ENCODE measurements around the gene BCL6.

Gene BCL6

GRCh38 chr3:187728940-187729583, 16.2 kb downstream of the BCL6 start:
- Histone ChIP-seq H3K36me3 (replicated peaks) (peaks cover 5% of the 10 kb centered on the region), H3K4me3 (no peak overlapping the region), H3K9me3 (no peaks in the 10 kb centered on the region), H3K4me1 (no peaks in the 10 kb centered on the region), H3K27me3 (ENCODE audit: low read depth) (no peaks in the 10 kb centered on the region)
- in situ Hi-C loops (cut with MboI; ENCODE audit: low sequenced_read_pairs) = loop anchor here (25.0 kb wide), 3 partner anchors 1033 to 1508 kb away; partner anchors contain the start of gene TPRG1
- DNase-seq (ENCODE audit: low spot score in 2 of 2) = no peak

GRCh38 chr3:187728248-187728647, 17.0 kb downstream of the BCL6 start:
- DNase-seq (ENCODE audit: low spot score in 2 of 2) = no peak
- peaks cover 5% of the 10 kb centered on the region for H3K36me3 ChIP-seq (replicated peaks)
- H3K9me3 ChIP-seq = no peaks in the 10 kb centered on the region
- H3K4me3 ChIP-seq = no peak overlapping the region
- H3K4me1 ChIP-seq = no peaks in the 10 kb centered on the region
- no peaks in the 10 kb centered on the region for H3K27me3 ChIP-seq (ENCODE audit: low read depth)
- in situ Hi-C loops (cut with MboI; ENCODE audit: low sequenced_read_pairs) = loop anchor here (25.0 kb wide), 3 partner anchors 1034 to 1509 kb away; partner anchors contain the start of gene TPRG1

GRCh38 chr3:187726564-187726963, 18.7 kb downstream of the BCL6 start:
- no peaks in the 10 kb centered on the region for H3K9me3 ChIP-seq
- in situ Hi-C loops (cut with MboI; ENCODE audit: low sequenced_read_pairs) = loop anchor here (25.0 kb wide), 3 partner anchors 1036 to 1511 kb away; partner anchors contain the start of gene TPRG1
- DNase-seq (ENCODE audit: low spot score in 2 of 2) = no peak
- no peak overlapping the region for H3K4me3 ChIP-seq
- H3K27me3 ChIP-seq (ENCODE audit: low read depth) = no peaks in the 10 kb centered on the region
- peaks cover 3% of the 10 kb centered on the region for H3K36me3 ChIP-seq (replicated peaks)
- H3K4me1 ChIP-seq = no peaks in the 10 kb centered on the region

- Histone ChIP-seq H3K4me3 (no peak overlapping the region), H3K9me3 (no peaks in the 10 kb centered on the region), H3K36me3 (replicated peaks) (peaks cover 3% of the 10 kb centered on the region), H3K4me1 (no peaks in the 10 kb centered on the region), H3K27me3 (ENCODE audit: low read depth) (no peaks in the 10 kb centered on the region)
- in situ Hi-C loops (cut with MboI; ENCODE audit: low sequenced_read_pairs) = loop anchor here (25.0 kb wide), 3 partner anchors 1036 to 1511 kb away; partner anchors contain the start of gene TPRG1
- no peak for DNase-seq (ENCODE audit: low spot score in 2 of 2)
Measured at GRCh38 chr3:187725653-187726370, 19.5 kb downstream of the BCL6 start.

- H3K9me3 ChIP-seq = no peaks in the 10 kb centered on the region
- DNase-seq (ENCODE audit: low spot score in 2 of 2) = no peak
- H3K4me3 ChIP-seq = no peak overlapping the region
- H3K4me1 ChIP-seq = no peaks in the 10 kb centered on the region
- H3K36me3 ChIP-seq (replicated peaks) = peaks cover 3% of the 10 kb centered on the region
- H3K27me3 ChIP-seq (ENCODE audit: low read depth) = no peaks in the 10 kb centered on the region
- in situ Hi-C loops (cut with MboI; ENCODE audit: low sequenced_read_pairs) = loop anchor here (25.0 kb wide), 3 partner anchors 1037 to 1512 kb away; partner anchors contain the start of gene TPRG1
Measured at GRCh38 chr3:187725224-187725623, 20.0 kb downstream of the BCL6 start.

- no peak for DNase-seq (ENCODE audit: low spot score in 2 of 2)
- no peaks in the 10 kb centered on the region for H3K27me3 ChIP-seq (ENCODE audit: low read depth)
- H3K4me1 ChIP-seq = no peaks in the 10 kb centered on the region
- in situ Hi-C loops (cut with MboI; ENCODE audit: low sequenced_read_pairs) = no loop called here
- no peaks in the 10 kb centered on the region for H3K9me3 ChIP-seq
- H3K4me3 ChIP-seq = no peak overlapping the region
- H3K36me3 ChIP-seq (replicated peaks) = no peaks in the 10 kb centered on the region; the same call in 1 of the 2 replicates
Measured at GRCh38 chr3:187722206-187722612, 23.1 kb downstream of the BCL6 start.

- in situ Hi-C loops (cut with MboI; ENCODE audit: low sequenced_read_pairs) = no loop called here
- no peaks in the 10 kb centered on the region; the same call in 1 of the 2 replicates for H3K36me3 ChIP-seq (replicated peaks)
- H3K9me3 ChIP-seq = no peaks in the 10 kb centered on the region
Measured at GRCh38 chr3:187721055-187721454, 24.2 kb downstream of the BCL6 start.

GRCh38 chr3:187720337-187720670, 25.0 kb downstream of the BCL6 start:
- Histone ChIP-seq H3K36me3 (replicated peaks) (no peaks in the 10 kb centered on the region; the same call in 1 of the 2 replicates), H3K9me3 (no peaks in the 10 kb centered on the region), H3K27me3 (ENCODE audit: low read depth) (no peaks in the 10 kb centered on the region), H3K4me3 (no peak overlapping the region), H3K4me1 (no peaks in the 10 kb centered on the region)
- in situ Hi-C loops (cut with MboI; ENCODE audit: low sequenced_read_pairs) = no loop called here
- DNase-seq (ENCODE audit: low spot score in 2 of 2) = no peak

More at GRCh38 chr3:187721055-187721454, 24.2 kb downstream of the BCL6 start:
- H3K27me3 ChIP-seq (ENCODE audit: low read depth) = no peaks in the 10 kb centered on the region
- no peak overlapping the region for H3K4me3 ChIP-seq
- DNase-seq (ENCODE audit: low spot score in 2 of 2) = no peak
- H3K4me1 ChIP-seq = no peaks in the 10 kb centered on the region

GRCh38 chr3:187719628-187720336, 25.5 kb downstream of the BCL6 start:
- H3K4me3 ChIP-seq = no peak overlapping the region
- no peaks in the 10 kb centered on the region; the same call in 1 of the 2 replicates for H3K36me3 ChIP-seq (replicated peaks)
- in situ Hi-C loops (cut with MboI; ENCODE audit: low sequenced_read_pairs) = no loop called here

GRCh38 chr3:187718802-187719201, 26.5 kb downstream of the BCL6 start:
- Histone ChIP-seq H3K9me3 (no peaks in the 10 kb centered on the region), H3K36me3 (replicated peaks) (no peaks in the 10 kb centered on the region), H3K4me3 (no peak overlapping the region), H3K4me1 (no peaks in the 10 kb centered on the region), H3K27me3 (ENCODE audit: low read depth) (no peaks in the 10 kb centered on the region)
- no peak for DNase-seq (ENCODE audit: low spot score in 2 of 2)
- in situ Hi-C loops (cut with MboI; ENCODE audit: low sequenced_read_pairs) = no loop called here

More at GRCh38 chr3:187719628-187720336, 25.5 kb downstream of the BCL6 start:
- DNase-seq (ENCODE audit: low spot score in 2 of 2) = no peak
- no peaks in the 10 kb centered on the region for H3K27me3 ChIP-seq (ENCODE audit: low read depth)
- H3K4me1 ChIP-seq = no peaks in the 10 kb centered on the region
- no peaks in the 10 kb centered on the region for H3K9me3 ChIP-seq

- H3K27me3 ChIP-seq (ENCODE audit: low read depth) = no peaks in the 10 kb centered on the region
- H3K36me3 ChIP-seq (replicated peaks) = no peaks in the 10 kb centered on the region
- H3K4me3 ChIP-seq = no peak overlapping the region
- no peaks in the 10 kb centered on the region for H3K9me3 ChIP-seq
- no peaks in the 10 kb centered on the region for H3K4me1 ChIP-seq
- in situ Hi-C loops (cut with MboI; ENCODE audit: low sequenced_read_pairs) = no loop called here
- no peak for DNase-seq (ENCODE audit: low spot score in 2 of 2)
Measured at GRCh38 chr3:187717572-187717971, 27.7 kb downstream of the BCL6 start.

- DNase-seq (ENCODE audit: low spot score in 2 of 2) = peak; percentile 38 to 82
- Histone ChIP-seq H3K4me1 (no peaks in the 10 kb centered on the region), H3K4me3 (no peak overlapping the region), H3K27me3 (ENCODE audit: low read depth) (no peaks in the 10 kb centered on the region), H3K36me3 (replicated peaks) (no peaks in the 10 kb centered on the region), H3K9me3 (no peaks in the 10 kb centered on the region)
- in situ Hi-C loops (cut with MboI; ENCODE audit: low sequenced_read_pairs) = no loop called here
Measured at GRCh38 chr3:187714404-187714979, 30.8 kb downstream of the BCL6 start.

- Histone ChIP-seq H3K27me3 (ENCODE audit: low read depth) (no peaks in the 10 kb centered on the region), H3K36me3 (replicated peaks) (no peaks in the 10 kb centered on the region), H3K4me3 (no peak overlapping the region), H3K4me1 (no peaks in the 10 kb centered on the region), H3K9me3 (no peaks in the 10 kb centered on the region)
- in situ Hi-C loops (cut with MboI; ENCODE audit: low sequenced_read_pairs) = no loop called here
- DNase-seq (ENCODE audit: low spot score in 2 of 2) = peak; percentile 4 to 22
Measured at GRCh38 chr3:187713504-187713903, 31.8 kb downstream of the BCL6 start.
